K562 (cell line): ENCODE measurements around the gene EFNA2. TPM values are rescaled to one million over a fixed set of nuclear protein-coding genes. Genes with fewer than 3 reads are reported as not detected.

Experiments
- AFF1 ChIP-seq, 2 experiments: fragments of 450-650 bp; IDR thresholded peaks; 2 replicates each; pipeline ENCODE4 v1.6.1; 2018; ENCODE audit warnings: mild to moderate bottlenecking in 2 of 2, low read depth in 1 of 2; ENCODE audit not compliant: partially characterized antibody in 2 of 2
- CBFA2T3 ChIP-seq: fragments of 450-650 bp; IDR thresholded peaks from 2 replicates; pipeline ENCODE4 v1.6.1; 2017
- CCNT2 ChIP-seq: IDR thresholded peaks from 2 replicates; pipeline ENCODE4 v1.6.1; 2011; ENCODE audit warnings: borderline replicate concordance, low read depth, mild to moderate bottlenecking, moderate library complexity, mixed read lengths, low read length; ENCODE audit not compliant: insufficient read length; ENCODE audit errors: extremely low read depth
- CEBPB ChIP-seq: fragments of 450-650 bp; IDR thresholded peaks from 2 replicates; pipeline ENCODE4 v1.6.1; 2016; ENCODE audit warnings: missing genetic modification characterization, missing compliant biosample characterization
- ELF4 ChIP-seq: fragments of 450-650 bp; formaldehyde crosslinking; IDR thresholded peaks from 2 replicates; pipeline ENCODE4 v1.4.0; 2022; ENCODE audit warnings: missing genetic modification characterization
- ERF ChIP-seq: fragments of 450-650 bp; formaldehyde crosslinking; IDR thresholded peaks from 2 replicates; pipeline ENCODE4 v1.4.0; 2020; ENCODE audit warnings: mild to moderate bottlenecking, mixed read lengths
- FIP1L1 ChIP-seq: fragments of 200-400 bp; formaldehyde crosslinking; IDR thresholded peaks from 2 replicates; pipeline ENCODE4 v1.6.1; 2018; ENCODE audit warnings: mild to moderate bottlenecking, low read depth, low read length; ENCODE audit not compliant: poor library complexity, severe bottlenecking
- GABPB2 ChIP-seq: fragments of 250-450 bp; sonication (Bioruptor Pico); conservative IDR thresholded peaks from 2 replicates; pipeline ENCODE4 v1.5.1; 2021; ENCODE audit warnings: mild to moderate bottlenecking
- HLTF ChIP-seq: fragments of 450-650 bp; IDR thresholded peaks from 2 replicates; pipeline ENCODE4 v1.6.1; 2016
- HNRNPL ChIP-seq: fragments of 200-400 bp; formaldehyde crosslinking; IDR thresholded peaks from 2 replicates; pipeline ENCODE4 v1.6.1; 2017; ENCODE audit warnings: low read depth, mild to moderate bottlenecking, low read length
- PPARD ChIP-seq: fragments of 250-450 bp; sonication (Bioruptor Pico); IDR thresholded peaks from 2 replicates; pipeline ENCODE4 v1.8.0; 2022; ENCODE audit warnings: inconsistent platforms, mild to moderate bottlenecking, moderate library complexity
- RBM39 ChIP-seq: fragments of 200-400 bp; formaldehyde crosslinking; optimal IDR thresholded peaks from 2 replicates; pipeline ENCODE3; 2018; ENCODE audit warnings: low read depth, low read length
- U2AF2 ChIP-seq: fragments of 200-400 bp; formaldehyde crosslinking; optimal IDR thresholded peaks from 2 replicates; pipeline ENCODE3; 2017; ENCODE audit warnings: low read depth, mild to moderate bottlenecking, low read length
- ZKSCAN3 ChIP-seq: fragments of 250-450 bp; sonication (Bioruptor Pico); IDR thresholded peaks from 2 replicates; pipeline ENCODE4 v1.4.0; 2020
- ZNF24 ChIP-seq: fragments of 450-650 bp; IDR thresholded peaks from 2 replicates; pipeline ENCODE4 v1.6.1; 2016
- ZNF263 ChIP-seq: sonication (generic); formaldehyde crosslinking; IDR thresholded peaks from 2 replicates; pipeline ENCODE4 v1.8.0; 2022; ENCODE audit warnings: mild to moderate bottlenecking, missing genetic modification reagents, borderline replicate concordance
- ZNF274 ChIP-seq: IDR thresholded peaks from 2 replicates; pipeline ENCODE4 v1.6.1; 2011; ENCODE audit warnings: low read depth, mild to moderate bottlenecking, low read length, moderate library complexity, borderline replicate concordance
- ZNF444 ChIP-seq: fragments of 250-450 bp; sonication (Bioruptor Pico); IDR thresholded peaks from 2 replicates; pipeline ENCODE4 v1.4.0; 2020; ENCODE audit warnings: mild to moderate bottlenecking, moderate library complexity
- ZNF830 ChIP-seq: fragments of 250-450 bp; sonication (Bioruptor Pico); IDR thresholded peaks from 2 replicates; pipeline ENCODE4 v1.5.0; 2021; ENCODE audit warnings: mild to moderate bottlenecking
- polyA plus RNA-seq, 8 experiments: library from polyadenylated mRNA; depleted of rRNA in 4 of 8; stranded (reverse) in 5 of 8; unstranded in 3 of 8; fragments of >200 nt; fragmentation: Nextera tagmentation in 2 of 8; fragmentation: Illumina TruSeq in 1 of 8; extraction: Ambion mirVana in 2 of 8; extraction: Trizol in 1 of 8; gene quantifications; 2 replicates each; pipeline versions ENCODE4 v1.2.1 to v1.2.3, GENCODE V29; 2011 to 2014; ENCODE audit warnings: inconsistent platforms in 1 of 8, missing spikeins in 1 of 8
- total RNA-seq, 7 experiments: library from RNA; depleted of rRNA in 6 of 7; stranded (reverse); fragments of >200 nt in 6 of 7; fragmentation: Illumina TruSeq in 2 of 7; extraction: Trizol in 2 of 7; gene quantifications; 2 replicates each; pipeline versions ENCODE4 v1.2.1 to v1.2.3, GENCODE V29; 2011 to 2021; ENCODE audit warnings: low replicate concordance in 1 of 7
- TF ChIP-seq, protein P1 (sequence below): fragments of 450-650 bp; IDR thresholded peaks from 2 replicates; pipeline ENCODE4 v1.6.1; 2018; ENCODE audit not compliant: partially characterized antibody
- TF ChIP-seq, protein P2 (sequence below): sonication (generic); formaldehyde crosslinking; IDR thresholded peaks from 2 replicates; pipeline ENCODE4 v1.8.1; 2023; ENCODE audit warnings: mild to moderate bottlenecking, missing genetic modification reagents

The EFNA2 gene
- total and polyA plus RNA-seq, 9 of the 15 experiments (the other 6 are each of a cell fraction or from before 2014, with no cell fraction given), result 0.11 to 0.44 (median 0.15) TPM; not detected in 6

GRCh38 chr19:1269065-1269477 is 16.6 kb upstream of the EFNA2 start, which contains the start of gene CIRBP (continued):
- TF ChIP-seq GABPB2 (CRISPR knock-in tag), result no peak
- peak; percentile 92 for TF ChIP-seq HNRNPL
- TF ChIP-seq ZNF444 (CRISPR knock-in tag), result no peak
- TF ChIP-seq ZNF274, result no peak
- no peak for TF ChIP-seq FIP1L1
- TF ChIP-seq ZNF24, result no peak
- TF ChIP-seq, protein P1, sequence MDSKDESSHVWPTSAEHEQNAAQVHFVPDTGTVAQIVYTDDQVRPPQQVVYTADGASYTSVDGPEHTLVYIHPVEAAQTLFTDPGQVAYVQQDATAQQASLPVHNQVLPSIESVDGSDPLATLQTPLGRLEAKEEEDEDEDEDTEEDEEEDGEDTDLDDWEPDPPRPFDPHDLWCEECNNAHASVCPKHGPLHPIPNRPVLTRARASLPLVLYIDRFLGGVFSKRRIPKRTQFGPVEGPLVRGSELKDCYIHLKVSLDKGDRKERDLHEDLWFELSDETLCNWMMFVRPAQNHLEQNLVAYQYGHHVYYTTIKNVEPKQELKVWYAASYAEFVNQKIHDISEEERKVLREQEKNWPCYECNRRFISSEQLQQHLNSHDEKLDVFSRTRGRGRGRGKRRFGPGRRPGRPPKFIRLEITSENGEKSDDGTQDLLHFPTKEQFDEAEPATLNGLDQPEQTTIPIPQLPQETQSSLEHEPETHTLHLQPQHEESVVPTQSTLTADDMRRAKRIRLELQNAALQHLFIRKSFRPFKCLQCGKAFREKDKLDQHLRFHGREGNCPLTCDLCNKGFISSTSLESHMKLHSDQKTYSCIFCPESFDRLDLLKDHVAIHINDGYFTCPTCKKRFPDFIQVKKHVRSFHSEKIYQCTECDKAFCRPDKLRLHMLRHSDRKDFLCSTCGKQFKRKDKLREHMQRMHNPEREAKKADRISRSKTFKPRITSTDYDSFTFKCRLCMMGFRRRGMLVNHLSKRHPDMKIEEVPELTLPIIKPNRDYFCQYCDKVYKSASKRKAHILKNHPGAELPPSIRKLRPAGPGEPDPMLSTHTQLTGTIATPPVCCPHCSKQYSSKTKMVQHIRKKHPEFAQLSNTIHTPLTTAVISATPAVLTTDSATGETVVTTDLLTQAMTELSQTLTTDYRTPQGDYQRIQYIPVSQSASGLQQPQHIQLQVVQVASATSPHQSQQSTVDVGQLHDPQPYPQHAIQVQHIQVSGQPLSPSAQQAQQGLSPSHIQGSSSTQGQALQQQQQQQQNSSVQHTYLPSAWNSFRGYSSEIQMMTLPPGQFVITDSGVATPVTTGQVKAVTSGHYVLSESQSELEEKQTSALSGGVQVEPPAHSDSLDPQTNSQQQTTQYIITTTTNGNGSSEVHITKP, result no peak
- no peak for TF ChIP-seq ELF4 (CRISPR knock-in tag)
- TF ChIP-seq PPARD (CRISPR knock-in tag), result no peak
- peak; percentile 5; the same call in 1 of the 2 replicates for TF ChIP-seq ZNF263 (CRISPR knock-in tag)
- TF ChIP-seq RBM39, result no peak
- TF ChIP-seq ZNF830 (CRISPR knock-in tag), result no peak
- no peak for TF ChIP-seq AFF1 (IDR thresholded peaks at IDR 0.05; ENCODE audit: low read depth in 1 of 2, partially characterized antibody in 2 of 2)
- no peak; the same call in 1 of the 2 replicates for TF ChIP-seq ERF (CRISPR knock-in tag)
- TF ChIP-seq U2AF2, result no peak
- TF ChIP-seq CBFA2T3, result no peak
- no peak for TF ChIP-seq CCNT2
- TF ChIP-seq, protein P2, sequence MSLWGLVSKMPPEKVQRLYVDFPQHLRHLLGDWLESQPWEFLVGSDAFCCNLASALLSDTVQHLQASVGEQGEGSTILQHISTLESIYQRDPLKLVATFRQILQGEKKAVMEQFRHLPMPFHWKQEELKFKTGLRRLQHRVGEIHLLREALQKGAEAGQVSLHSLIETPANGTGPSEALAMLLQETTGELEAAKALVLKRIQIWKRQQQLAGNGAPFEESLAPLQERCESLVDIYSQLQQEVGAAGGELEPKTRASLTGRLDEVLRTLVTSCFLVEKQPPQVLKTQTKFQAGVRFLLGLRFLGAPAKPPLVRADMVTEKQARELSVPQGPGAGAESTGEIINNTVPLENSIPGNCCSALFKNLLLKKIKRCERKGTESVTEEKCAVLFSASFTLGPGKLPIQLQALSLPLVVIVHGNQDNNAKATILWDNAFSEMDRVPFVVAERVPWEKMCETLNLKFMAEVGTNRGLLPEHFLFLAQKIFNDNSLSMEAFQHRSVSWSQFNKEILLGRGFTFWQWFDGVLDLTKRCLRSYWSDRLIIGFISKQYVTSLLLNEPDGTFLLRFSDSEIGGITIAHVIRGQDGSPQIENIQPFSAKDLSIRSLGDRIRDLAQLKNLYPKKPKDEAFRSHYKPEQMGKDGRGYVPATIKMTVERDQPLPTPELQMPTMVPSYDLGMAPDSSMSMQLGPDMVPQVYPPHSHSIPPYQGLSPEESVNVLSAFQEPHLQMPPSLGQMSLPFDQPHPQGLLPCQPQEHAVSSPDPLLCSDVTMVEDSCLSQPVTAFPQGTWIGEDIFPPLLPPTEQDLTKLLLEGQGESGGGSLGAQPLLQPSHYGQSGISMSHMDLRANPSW (CRISPR knock-in tag), result no peak
- TF ChIP-seq HLTF, result no peak
- no peak for TF ChIP-seq ZKSCAN3
- TF ChIP-seq CEBPB (tag), result no peak
